Tibial nerve (tissue), 3 donors: Measurements from ENCODE around the gene FAM222A.

Source experiments
- CTCF ChIP-seq, 5 experiments: fragments of 200-600 bp in 3 of 5; fragments of 450-650 bp in 2 of 5; sonication (generic) in 3 of 5; IDR thresholded peaks; one replicate each; pipeline ENCODE4 v1.5.1; 2016 to 2019; ENCODE audit warnings: antibody characterized with exemption in 5 of 5, mild to moderate bottlenecking in 3 of 5, moderate library complexity in 2 of 5
- POLR2A ChIP-seq, 2 donors: fragments of 450-650 bp; IDR thresholded peaks; one replicate each; pipeline ENCODE4 v1.6.1; 2017; ENCODE audit warnings: antibody characterized with exemption in 2 of 2, mild to moderate bottlenecking in 2 of 2, moderate library complexity in 2 of 2

- TF ChIP-seq CTCF (IDR thresholded peaks at IDR 0.05) (no peak), POLR2A (IDR thresholded peaks at IDR 0.05) (no peak)
Observed at GRCh38 chr12:109808876-109809646, 95.4 kb downstream of the FAM222A start.
